HUES64 (cell line): Measurements from ENCODE around the gene AMPD3.

Source experiments
- H3K27ac ChIP-seq: 2 replicates; pipeline ENCODE4 v1.7.0; 2013; ENCODE audit warnings: low read depth, low read length, inconsistent platforms
- H3K27me3 ChIP-seq: 2 replicates; pipeline ENCODE4 v1.6.1; 2013; ENCODE audit warnings: mild to moderate bottlenecking, low read length; ENCODE audit not compliant: insufficient read depth
- H3K36me3 ChIP-seq: 2 replicates; pipeline ENCODE4 v1.6.1; 2013; ENCODE audit warnings: mild to moderate bottlenecking, low read length; ENCODE audit not compliant: insufficient read depth
- H3K4me1 ChIP-seq: 2 replicates; pipeline ENCODE4 v1.6.1; 2013; ENCODE audit warnings: mild to moderate bottlenecking, low read length, moderate library complexity; ENCODE audit not compliant: insufficient read depth
- H3K4me3 ChIP-seq: 2 replicates; pipeline ENCODE4 v1.5.1; 2013; ENCODE audit warnings: mild to moderate bottlenecking, low read length, moderate library complexity
- H3K9ac ChIP-seq: 2 replicates; pipeline ENCODE4 v1.6.1; 2013; ENCODE audit warnings: mild to moderate bottlenecking, low read depth, low read length
- H3K9me3 ChIP-seq: 2 replicates; pipeline ENCODE4 v1.6.1; 2013; ENCODE audit warnings: low read depth, low read length; ENCODE audit not compliant: insufficient read depth
- WGBS: fragments of 150-250, 120-280 bp; methylation state at CpG from one replicate; pipeline ENCODE4 v1.1.7; 2013; ENCODE audit warnings: missing lambda C conversion rate; 5-methylcytosine and 5-hydroxymethylcytosine counted together

Gene AMPD3

DNA sequence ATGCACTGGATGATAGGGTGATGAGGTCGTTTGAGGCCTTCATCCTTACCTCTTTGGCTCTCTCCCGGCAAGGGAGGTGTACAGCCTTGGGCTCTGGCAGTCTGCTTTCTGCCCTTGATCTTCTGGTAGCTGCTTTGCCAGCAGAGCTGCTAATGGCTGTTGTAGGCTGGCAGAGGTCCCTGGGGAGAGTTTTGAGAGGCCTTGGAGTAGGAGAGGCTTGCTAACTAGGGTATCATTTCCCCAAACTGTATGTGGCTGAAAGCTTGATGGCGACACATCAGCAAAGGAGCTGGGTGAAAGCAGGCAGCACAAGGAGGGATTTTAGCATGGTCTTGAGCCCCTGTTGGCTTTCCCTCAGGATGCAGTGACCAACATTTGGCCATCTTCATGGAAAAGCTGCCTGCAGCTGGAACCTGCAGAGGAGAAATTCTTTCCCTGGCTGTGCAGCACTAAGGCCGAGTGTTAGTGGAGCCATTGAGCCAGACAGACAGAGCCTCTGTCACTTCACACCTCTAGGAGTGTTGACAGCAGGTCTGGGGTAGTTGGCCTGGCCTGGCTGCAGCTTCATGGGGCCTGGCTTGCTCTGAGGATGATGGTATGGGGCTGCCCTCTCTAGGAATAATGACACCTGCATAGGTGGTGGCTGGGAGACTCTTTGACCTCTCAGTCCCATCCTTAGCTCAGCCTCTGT, 3.5 kb upstream of the AMPD3 start:
- Histone ChIP-seq H3K9me3 (no peaks in the 10 kb centered on the region), H3K27me3 (peaks cover 44% of the 10 kb centered on the region), H3K27ac (no peak overlapping the region), H3K4me1 (peaks cover 20% of the 10 kb centered on the region), H3K9ac (no peak overlapping the region), H3K36me3 (no peaks in the 10 kb centered on the region), H3K4me3 (peak overlapping the region; percentile 73)
- WGBS, result 64% methylated on average over 4 of the region's 4 CpGs

DNA sequence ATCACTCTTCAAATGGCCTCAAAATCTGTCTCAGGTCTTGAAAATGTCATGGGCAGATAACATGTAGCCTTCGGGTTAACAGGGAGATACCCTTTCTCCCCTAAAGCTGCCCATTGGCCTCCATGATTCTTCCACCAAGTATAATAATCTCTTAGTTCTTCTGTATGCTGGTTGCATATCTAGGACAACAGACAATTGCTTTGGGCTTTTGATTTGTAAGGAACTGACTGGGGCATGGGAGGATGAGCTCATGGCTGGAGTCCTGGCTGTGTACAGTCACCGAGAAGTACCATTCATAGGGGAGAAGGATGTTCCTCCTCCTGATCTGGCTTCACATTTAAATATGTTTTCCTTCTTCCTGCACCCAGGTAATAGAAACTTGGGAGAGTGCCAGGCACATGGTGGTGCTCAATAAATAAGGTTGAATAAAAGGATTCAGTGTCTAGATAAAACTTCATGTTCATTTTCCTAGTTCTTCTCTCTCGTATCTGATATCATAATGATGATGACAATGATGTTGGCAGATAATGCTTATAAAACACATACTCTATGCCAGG, 2.8 kb upstream of the AMPD3 start:
- Histone ChIP-seq H3K27ac (no peak overlapping the region), H3K4me3 (no peak overlapping the region), H3K36me3 (no peaks in the 10 kb centered on the region), H3K9ac (no peak overlapping the region), H3K9me3 (no peaks in the 10 kb centered on the region), H3K4me1 (peaks cover 23% of the 10 kb centered on the region), H3K27me3 (peaks cover 44% of the 10 kb centered on the region)
- 91% methylated on average over 3 of the region's 3 CpGs for WGBS

DNA sequence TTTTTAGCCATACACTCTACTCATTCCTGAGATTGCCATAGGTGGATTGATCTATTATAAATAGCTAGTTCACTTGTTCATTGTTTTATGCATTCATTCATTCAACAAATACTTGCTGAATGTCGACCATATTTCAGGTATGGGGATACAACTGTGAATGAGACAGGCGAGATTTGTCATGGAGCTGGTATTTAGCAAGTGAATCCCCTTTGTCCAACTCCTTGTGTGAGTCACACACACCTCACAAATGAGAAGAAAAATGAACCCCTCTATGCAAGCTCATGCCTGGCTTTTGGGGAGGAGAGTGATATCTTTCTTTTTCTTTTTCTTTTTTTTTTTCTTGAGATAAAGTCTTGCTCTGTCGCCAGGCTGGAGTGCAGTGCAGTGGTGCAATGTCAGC, 1.8 kb upstream of the AMPD3 start:
- peaks cover 44% of the 10 kb centered on the region for H3K27me3 ChIP-seq
- no peak overlapping the region for H3K4me3 ChIP-seq
- 88% methylated on average over 3 of the region's 3 CpGs for WGBS
- H3K36me3 ChIP-seq, result no peaks in the 10 kb centered on the region
- no peak overlapping the region for H3K27ac ChIP-seq
- H3K4me1 ChIP-seq, result peaks cover 23% of the 10 kb centered on the region
- no peak overlapping the region for H3K9ac ChIP-seq
- no peaks in the 10 kb centered on the region for H3K9me3 ChIP-seq

DNA sequence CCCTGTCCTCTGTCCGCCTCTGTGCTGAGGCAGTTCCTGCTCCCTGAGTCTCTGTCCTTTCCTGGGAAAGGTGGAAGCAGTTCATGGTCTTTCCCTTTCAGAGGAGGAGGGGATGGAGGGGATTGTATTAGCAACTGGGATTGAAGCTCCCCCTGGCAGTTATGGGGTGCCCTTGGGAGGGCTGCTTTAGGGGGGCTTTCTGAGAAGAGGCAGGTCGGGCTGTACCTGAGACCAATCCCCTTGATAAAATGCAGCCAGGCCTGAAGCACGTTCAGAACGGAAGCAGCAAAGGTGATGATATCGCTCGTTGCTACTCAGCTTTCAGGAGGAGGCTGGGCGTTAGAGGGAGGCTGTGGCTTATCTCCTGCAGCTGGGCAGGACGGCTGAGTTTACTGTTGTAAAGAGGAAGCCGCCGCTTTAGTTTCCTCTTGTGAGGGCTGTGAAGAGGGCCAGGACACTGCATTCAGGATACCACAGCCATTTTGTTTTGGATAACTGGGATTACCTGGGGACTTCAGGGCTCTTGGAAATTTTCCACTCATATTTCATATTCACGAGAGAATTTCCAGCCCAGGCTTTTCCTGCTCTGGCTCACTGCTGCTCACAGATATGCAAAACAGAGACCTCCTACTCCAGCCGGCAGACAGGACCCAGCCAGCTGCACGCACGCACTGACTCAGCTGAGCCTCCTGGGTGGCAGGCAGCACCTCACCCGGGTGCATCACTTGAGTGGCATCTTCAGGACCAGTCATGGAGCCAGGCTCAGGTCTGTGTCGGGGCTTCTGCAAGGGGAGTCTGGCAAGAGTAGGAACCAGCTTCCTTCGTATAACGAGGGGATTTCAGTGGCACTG, 798 bp downstream of the AMPD3 start:
- Histone ChIP-seq H3K4me1 (peaks cover 23% of the 10 kb centered on the region), H3K4me3 (peak overlapping the region; percentile 34), H3K27ac (no peak overlapping the region), H3K9ac (peak overlapping the region; percentile 0; the same call in 1 of the 2 replicates), H3K36me3 (no peaks in the 10 kb centered on the region), H3K9me3 (no peaks in the 10 kb centered on the region), H3K27me3 (peaks cover 18% of the 10 kb centered on the region)
- 32% methylated on average over 18 of the region's 18 CpGs for WGBS

DNA sequence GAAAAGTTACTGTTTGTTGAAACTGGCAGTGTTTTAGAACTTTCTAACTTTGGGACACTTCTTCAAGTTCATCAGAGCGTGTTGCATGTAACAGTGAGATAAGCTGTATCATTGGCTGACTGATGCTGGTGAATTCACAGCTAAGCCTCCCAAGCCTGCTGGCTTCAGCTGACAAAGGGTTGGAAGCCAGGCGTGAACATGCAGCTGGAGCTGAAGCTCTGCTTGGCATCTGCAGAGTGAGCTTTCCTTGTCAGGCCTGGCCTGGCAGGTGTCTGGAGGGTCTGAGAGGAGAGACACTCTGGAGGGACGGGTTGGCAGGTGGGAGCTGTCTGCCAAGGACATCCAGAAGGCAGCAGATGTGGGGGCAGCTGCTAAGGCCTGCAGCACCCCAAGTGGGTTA, 1.5 kb downstream of the AMPD3 start:
- H3K4me3 ChIP-seq, result 0 out of 2 replicates have a peak overlapping the region, but pooled peaks have one; percentile 34
- H3K4me1 ChIP-seq, result peaks cover 23% of the 10 kb centered on the region
- no peaks in the 10 kb centered on the region for H3K36me3 ChIP-seq
- 85% methylated on average over 3 of the region's 3 CpGs for WGBS
- H3K9ac ChIP-seq, result peak overlapping the region; percentile 0; the same call in 1 of the 2 replicates
- H3K9me3 ChIP-seq, result no peaks in the 10 kb centered on the region
- peaks cover 11% of the 10 kb centered on the region for H3K27me3 ChIP-seq
- no peak overlapping the region for H3K27ac ChIP-seq

DNA sequence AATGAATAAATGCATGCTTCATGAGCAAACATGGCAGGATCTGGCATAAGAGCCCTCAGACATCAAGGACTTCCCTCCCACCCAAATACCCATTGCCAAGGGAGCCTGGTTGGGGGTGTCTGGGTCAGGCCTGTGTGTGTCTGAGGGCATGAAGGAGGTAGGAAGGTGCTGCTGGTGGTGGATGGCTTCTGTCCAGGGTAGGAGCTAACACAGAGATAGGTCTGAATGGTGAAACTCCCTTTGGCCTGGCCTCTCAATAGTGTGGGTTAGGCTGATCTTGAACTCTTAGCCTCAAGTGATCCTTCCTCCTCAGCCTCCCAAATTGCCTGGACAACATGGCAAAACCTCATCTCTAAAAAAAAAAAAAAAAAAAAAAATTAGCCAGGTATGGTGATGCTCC, 2.8 kb downstream of the AMPD3 start:
- Histone ChIP-seq H3K9me3 (no peaks in the 10 kb centered on the region), H3K27me3 (no peaks in the 10 kb centered on the region), H3K4me1 (peaks cover 23% of the 10 kb centered on the region), H3K36me3 (no peaks in the 10 kb centered on the region), H3K9ac (no peak overlapping the region), H3K27ac (no peak overlapping the region), H3K4me3 (no peak overlapping the region)

DNA sequence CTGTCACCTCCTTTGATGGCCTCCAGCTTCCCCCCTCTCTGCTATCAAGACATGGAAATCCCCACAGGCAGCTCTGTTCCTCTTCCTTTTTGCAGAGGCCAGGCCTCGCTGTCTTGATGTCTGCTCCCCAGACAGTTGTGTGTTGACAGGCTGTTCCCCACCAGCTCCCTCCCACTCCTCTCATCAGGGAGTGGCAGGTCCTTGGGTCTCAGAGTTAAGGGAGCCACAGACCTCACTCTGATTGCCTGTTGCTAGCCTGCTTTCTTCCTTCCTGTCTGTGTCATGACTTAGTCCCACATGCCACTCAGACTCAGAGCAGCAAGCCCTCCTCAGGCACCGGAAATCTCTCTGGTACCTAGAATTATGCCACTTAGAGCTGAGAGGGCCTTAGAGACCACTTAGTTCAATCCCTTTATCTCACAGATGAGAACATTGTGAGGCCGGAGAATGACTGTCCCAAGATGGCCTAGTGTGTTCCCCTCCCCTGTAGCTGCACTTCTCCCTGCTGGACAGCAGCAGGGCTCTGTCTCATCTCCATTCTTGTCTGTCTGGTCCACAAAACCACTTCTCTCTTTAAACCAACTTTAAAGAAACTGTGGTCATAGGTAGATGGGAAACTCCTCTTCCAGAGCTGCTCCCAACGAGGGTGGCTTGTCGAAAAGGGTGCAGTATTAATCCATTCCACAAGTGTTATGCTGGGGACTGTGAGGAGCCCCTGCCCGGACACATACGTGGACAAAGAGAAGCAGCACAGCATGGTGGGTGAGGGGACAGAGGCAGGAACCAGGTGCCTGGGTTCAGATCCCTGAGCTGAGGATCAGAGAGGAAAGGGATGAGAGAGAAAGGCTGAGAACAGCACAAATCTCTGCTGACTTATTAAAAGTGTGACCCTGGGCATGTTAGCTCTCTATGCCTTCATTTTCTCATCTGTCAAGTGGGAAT, 4.2 kb downstream of the AMPD3 start:
- H3K4me1 ChIP-seq, result peaks cover 23% of the 10 kb centered on the region
- no peak overlapping the region for H3K9ac ChIP-seq
- H3K36me3 ChIP-seq, result no peaks in the 10 kb centered on the region

DNA sequence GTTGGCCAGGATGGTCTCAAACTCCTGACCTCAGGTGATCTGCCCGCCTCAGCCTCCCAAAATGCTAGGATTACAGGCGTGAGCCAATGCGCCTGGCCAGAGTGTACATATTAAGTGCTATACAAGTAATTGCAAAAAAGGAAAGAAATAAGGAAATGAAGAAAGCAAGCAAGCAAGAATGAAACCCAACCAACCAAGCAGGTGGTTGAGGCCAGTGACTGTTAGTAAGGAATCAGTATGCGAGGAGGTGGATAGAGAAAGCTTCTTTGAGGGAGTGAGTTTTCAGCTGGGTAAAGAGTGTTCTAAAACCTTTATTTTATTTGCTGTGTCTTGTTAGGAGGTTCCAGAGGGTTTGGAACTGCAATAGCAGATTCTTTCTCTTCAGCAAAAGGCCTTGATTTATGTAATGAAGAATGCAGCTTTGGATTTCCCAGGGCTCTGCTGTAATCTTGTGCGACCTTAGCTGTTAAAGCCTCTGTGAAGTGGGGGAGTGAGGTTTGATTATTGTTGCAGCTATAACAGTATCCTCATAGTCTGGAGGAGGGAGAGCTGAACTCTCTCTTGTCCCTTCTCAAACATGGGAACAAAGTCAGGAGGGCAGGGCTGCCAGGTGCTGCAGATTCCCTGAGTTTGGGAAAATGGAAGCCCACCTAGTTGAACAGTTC, 5.7 kb downstream of the AMPD3 start:
- no peak overlapping the region for H3K9ac ChIP-seq
- WGBS, result 96% methylated on average over 5 of the region's 5 CpGs
- H3K4me3 ChIP-seq, result no peak overlapping the region
- H3K27ac ChIP-seq, result no peak overlapping the region
- no peaks in the 10 kb centered on the region for H3K27me3 ChIP-seq
- H3K36me3 ChIP-seq, result no peaks in the 10 kb centered on the region
- H3K4me1 ChIP-seq, result peaks cover 18% of the 10 kb centered on the region
- no peaks in the 10 kb centered on the region for H3K9me3 ChIP-seq

More for the DNA sequence above, 4.2 kb downstream of the AMPD3 start:
- no peak overlapping the region for H3K27ac ChIP-seq
- H3K27me3 ChIP-seq, result no peaks in the 10 kb centered on the region
- no peaks in the 10 kb centered on the region for H3K9me3 ChIP-seq
- 83% methylated on average over 7 of the region's 7 CpGs for WGBS
- no peak overlapping the region for H3K4me3 ChIP-seq

DNA sequence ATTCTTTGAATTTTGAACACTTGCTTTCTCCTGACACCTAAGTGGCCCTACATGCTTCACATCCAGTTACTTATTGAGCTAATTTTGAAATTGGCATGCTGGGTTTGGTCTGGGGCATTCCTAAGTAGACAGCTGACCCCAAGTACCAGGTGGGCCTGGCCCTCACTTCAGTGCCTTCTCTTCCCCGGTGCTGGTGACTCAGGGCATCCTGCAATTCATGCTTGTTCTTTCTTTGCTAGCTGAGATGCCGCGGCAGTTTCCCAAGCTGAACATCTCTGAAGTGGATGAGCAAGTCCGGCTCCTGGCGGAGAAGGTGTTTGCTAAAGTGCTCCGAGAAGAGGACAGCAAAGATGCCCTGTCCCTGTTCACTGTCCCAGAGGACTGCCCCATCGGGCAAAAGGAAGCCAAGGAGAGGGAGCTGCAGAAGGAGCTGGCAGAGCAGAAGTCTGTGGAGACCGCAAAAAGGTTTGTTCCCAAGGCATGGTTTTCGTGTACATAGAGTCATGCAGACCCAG, 6.3 kb downstream of the AMPD3 start:
- 93% methylated on average over 9 of the region's 9 CpGs for WGBS
- Histone ChIP-seq H3K27ac (no peak overlapping the region), H3K4me3 (no peak overlapping the region), H3K27me3 (no peaks in the 10 kb centered on the region), H3K4me1 (peaks cover 12% of the 10 kb centered on the region), H3K9ac (no peak overlapping the region), H3K9me3 (no peaks in the 10 kb centered on the region), H3K36me3 (no peaks in the 10 kb centered on the region)

DNA sequence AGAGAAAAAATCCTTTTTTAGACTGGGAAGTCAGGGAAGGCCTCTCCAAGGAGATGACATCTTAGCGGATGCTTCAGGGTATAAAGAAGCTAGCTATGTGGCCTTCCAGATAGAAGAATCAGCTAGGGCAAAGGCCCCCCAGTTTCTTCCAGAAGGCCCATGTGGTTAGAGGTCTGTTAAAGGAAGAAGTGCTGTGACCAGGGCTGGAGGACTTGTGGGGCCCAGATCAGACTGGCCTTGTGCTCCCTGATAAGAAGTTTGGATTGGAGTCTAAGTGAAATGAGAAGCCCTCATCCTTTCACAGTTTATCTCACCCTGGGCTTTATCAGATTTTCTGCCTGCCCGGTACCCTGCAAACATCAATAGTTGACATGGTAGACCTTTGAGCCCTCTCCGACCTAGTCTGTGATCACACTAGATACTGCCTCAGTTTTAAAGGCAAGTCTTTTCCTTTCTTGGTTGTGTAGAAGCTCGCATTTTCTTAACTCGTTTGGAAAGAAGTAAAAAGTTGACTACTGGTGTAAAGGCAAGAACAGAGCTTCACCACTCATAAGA, 7.8 kb downstream of the AMPD3 start:
- H3K27me3 ChIP-seq, result no peaks in the 10 kb centered on the region
- no peak overlapping the region for H3K27ac ChIP-seq
- no peak overlapping the region for H3K9ac ChIP-seq
- 91% methylated on average over 5 of the region's 5 CpGs for WGBS
- no peaks in the 10 kb centered on the region for H3K36me3 ChIP-seq
- no peak overlapping the region for H3K4me3 ChIP-seq
- peaks cover 7% of the 10 kb centered on the region; the same call in 1 of the 2 replicates for H3K4me1 ChIP-seq
- H3K9me3 ChIP-seq, result no peaks in the 10 kb centered on the region
